Adrenal gland (tissue), 12 donors: Measurements from ENCODE around the gene SOS1. TPM values are rescaled to one million over a fixed set of nuclear protein-coding genes. Genes with fewer than 3 reads are reported as not detected.

ENCODE experiments used
- DNase-seq, 7 donors: peaks; one replicate each; pipeline ENCODE4 v3.0.0-alpha.2; 2019 to 2020
- H3K27ac ChIP-seq, 5 donors: fragments of 200-600 bp; sonication (generic) in 4 of 5; 1 replicate in 3 of 5; 2 replicates in 2 of 5; pipeline versions ENCODE4 v1.5.1 to v1.8.0; 2016 to 2020; ENCODE audit warnings: mild to moderate bottlenecking in 1 of 5
- H3K27me3 ChIP-seq: fragments of 200-600 bp; 2 replicates; pipeline ENCODE4 v1.8.0; 2021
- H3K36me3 ChIP-seq, 2 donors: fragments of 200-600 bp; replicated peaks in 1 of 2; 1 replicate in 1 of 2; 2 replicates in 1 of 2; pipeline versions ENCODE4 v1.5.1 to v1.8.0; 2018 to 2022
- H3K4me1 ChIP-seq, 2 donors: fragments of 200-600 bp; replicated peaks in 1 of 2; 1 replicate in 1 of 2; 2 replicates in 1 of 2; pipeline versions ENCODE4 v1.5.1 to v1.8.0; 2018 to 2021
- H3K4me3 ChIP-seq, 4 donors: fragments of 200-600 bp; sonication (generic) in 3 of 4; one replicate each; pipeline ENCODE4 v1.5.1; 2016 to 2018
- H3K9me3 ChIP-seq, 3 donors: fragments of 200-600 bp; sonication (generic) in 1 of 3; replicated peaks in 1 of 3; 1 replicate in 2 of 3; 2 replicates in 1 of 3; pipeline versions ENCODE4 v1.5.1 to v1.8.0; 2016 to 2021
- POLR2A ChIP-seq, 2 donors: fragments of 450-650 bp; IDR thresholded peaks; one replicate each; pipeline ENCODE4 v1.6.1; 2017; ENCODE audit warnings: antibody characterized with exemption in 2 of 2, mild to moderate bottlenecking in 2 of 2, moderate library complexity in 1 of 2
- WGBS, 4 donors: extraction: QIAGEN DNeasy Blood & Tissue Kit in 2 of 4; methylation state at CpG; one replicate each; pipeline versions ENCODE4 v1.1.5 to v1.1.7; 2013 to 2017; 5-methylcytosine and 5-hydroxymethylcytosine counted together
- intact Hi-C, 2 donors: fragments of 100-400 bp; cut with DNase I; formaldehyde crosslinking; loops; one replicate each; pipeline versions ENCODE4 v1.14.1 to v1.15.0; 2022 to 2023
- polyA plus RNA-seq, 3 donors: library from polyadenylated mRNA; stranded (reverse); fragments of 200-250 nt in 2 of 3; fragments of 350-450 nt in 1 of 3; fragmentation: Illumina TruSeq in 1 of 3; extraction: RNeasy Lipid Tissue Mini Kit (QIAGEN cat#74804) in 1 of 3; gene quantifications; one replicate each; pipeline ENCODE4 v1.2.3, GENCODE V29; 2013 to 2014
- total RNA-seq, 9 donors: library from RNA; depleted of rRNA in 4 of 9; stranded (reverse); fragments of >200 nt in 4 of 9; fragments of 120-200 nt in 1 of 9; fragmentation: NEBNext Ultra II Directional in 1 of 9; extraction: Animal tissue kit (Norgen Biotek cat#: 25700) in 1 of 9; gene quantifications; one replicate each; pipeline versions ENCODE4 v1.1.0 to v1.2.4, GENCODE V29; 2013 to 2023
- TF ChIP-seq, protein P1 (sequence below), 6 experiments: fragments of 450-650 bp in 4 of 6; fragments of 200-600 bp in 2 of 6; sonication (generic) in 1 of 6; IDR thresholded peaks; 1 replicate in 5 of 6; 2 replicates in 1 of 6; pipeline versions ENCODE4 v1.5.1 to v1.8.0; 2016 to 2021; ENCODE audit warnings: antibody characterized with exemption in 6 of 6, mild to moderate bottlenecking in 2 of 6, moderate library complexity in 1 of 6
- donor health status: healthy with polysubstance abuse.
- donor health status: Bipolar disorder and iron deficiency.
- donor health status: DM: yes; HTN: yes; CAD: no.
- donor health status: DM: no; HTN: no; CAD: no.
- donor health status: DM: no; HTN: no; CAD: no.
- donor health status: DM: yes; HTN: yes; CAD: no.

SOS1 gene
- total and polyA plus RNA-seq, 12 donors: 6.4 to 42.0 (median 26.5) TPM

DNA sequence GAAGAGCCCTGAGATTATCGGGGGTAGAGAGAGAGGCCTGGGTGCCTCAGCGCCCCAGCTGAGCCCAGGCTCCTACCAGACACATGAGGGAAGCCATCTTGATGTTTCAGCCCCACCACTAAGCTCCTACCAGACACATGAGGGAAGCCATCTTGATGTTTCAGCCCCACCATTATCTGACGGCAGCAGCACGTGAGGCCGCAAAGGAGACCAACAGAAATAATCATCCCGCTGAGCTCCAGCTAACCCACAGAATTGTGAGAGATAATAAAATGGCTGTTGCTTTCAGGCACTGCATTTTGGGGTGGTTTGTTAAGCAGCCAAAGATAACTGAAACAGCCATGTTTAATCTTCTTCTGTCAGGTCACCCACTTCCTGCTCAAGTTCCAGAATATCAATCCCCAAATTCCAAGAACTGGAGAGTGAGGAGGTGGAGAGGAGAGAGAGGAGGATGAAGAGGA lies 29.3 kb upstream of the SOS1 start:
- no peak for DNase-seq
- WGBS, 4 donors: 92 to 97% (median 94%) methylated on average over 6 of the region's 6 CpGs
- H3K27me3 ChIP-seq: no peaks in the 10 kb centered on the region
- H3K4me1 ChIP-seq: no peaks in the 10 kb centered on the region
- no peaks in the 10 kb centered on the region for H3K9me3 ChIP-seq
- no peak overlapping the region for H3K27ac ChIP-seq
- intact Hi-C loops: no loop called here
- H3K4me3 ChIP-seq: no peak overlapping the region
- no peak for TF ChIP-seq POLR2A (IDR thresholded peaks at IDR 0.05)
- TF ChIP-seq, protein P1, sequence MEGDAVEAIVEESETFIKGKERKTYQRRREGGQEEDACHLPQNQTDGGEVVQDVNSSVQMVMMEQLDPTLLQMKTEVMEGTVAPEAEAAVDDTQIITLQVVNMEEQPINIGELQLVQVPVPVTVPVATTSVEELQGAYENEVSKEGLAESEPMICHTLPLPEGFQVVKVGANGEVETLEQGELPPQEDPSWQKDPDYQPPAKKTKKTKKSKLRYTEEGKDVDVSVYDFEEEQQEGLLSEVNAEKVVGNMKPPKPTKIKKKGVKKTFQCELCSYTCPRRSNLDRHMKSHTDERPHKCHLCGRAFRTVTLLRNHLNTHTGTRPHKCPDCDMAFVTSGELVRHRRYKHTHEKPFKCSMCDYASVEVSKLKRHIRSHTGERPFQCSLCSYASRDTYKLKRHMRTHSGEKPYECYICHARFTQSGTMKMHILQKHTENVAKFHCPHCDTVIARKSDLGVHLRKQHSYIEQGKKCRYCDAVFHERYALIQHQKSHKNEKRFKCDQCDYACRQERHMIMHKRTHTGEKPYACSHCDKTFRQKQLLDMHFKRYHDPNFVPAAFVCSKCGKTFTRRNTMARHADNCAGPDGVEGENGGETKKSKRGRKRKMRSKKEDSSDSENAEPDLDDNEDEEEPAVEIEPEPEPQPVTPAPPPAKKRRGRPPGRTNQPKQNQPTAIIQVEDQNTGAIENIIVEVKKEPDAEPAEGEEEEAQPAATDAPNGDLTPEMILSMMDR (IDR thresholded peaks at IDR 0.05): no peak
- no peaks in the 10 kb centered on the region for H3K36me3 ChIP-seq

DNA sequence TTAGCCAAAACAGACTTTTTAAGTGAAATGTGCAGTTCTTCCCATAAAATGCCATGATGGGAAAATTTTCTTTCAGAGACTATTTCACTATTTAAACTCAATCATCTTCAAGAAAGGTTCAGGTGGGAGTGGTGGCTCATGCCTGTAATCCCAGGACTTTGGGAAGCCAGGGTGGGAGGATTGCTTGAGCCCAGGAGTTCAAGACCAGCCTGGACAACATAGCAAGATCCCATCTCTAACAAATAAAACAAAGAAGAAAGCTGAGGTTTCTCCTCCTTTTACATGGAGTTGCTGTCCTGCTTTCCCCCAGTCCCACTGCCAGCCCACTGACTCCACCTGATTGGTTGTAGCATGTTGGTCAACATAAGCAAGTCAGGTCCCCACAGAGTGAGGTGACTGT lies 25.8 kb upstream of the SOS1 start:
- TF ChIP-seq, protein P1 (IDR thresholded peaks at IDR 0.05): no peak
- no peak for TF ChIP-seq POLR2A (IDR thresholded peaks at IDR 0.05)
- Histone ChIP-seq H3K27me3 (no peaks in the 10 kb centered on the region), H3K4me3 (no peak overlapping the region), H3K4me1 (peaks cover 4 to 6% of the 10 kb centered on the region in 2 donors), H3K36me3 (no peaks in the 10 kb centered on the region), H3K27ac (no peak overlapping the region), H3K9me3 (no peaks in the 10 kb centered on the region)
- DNase-seq: no peak
- intact Hi-C loops: no loop called here

DNA sequence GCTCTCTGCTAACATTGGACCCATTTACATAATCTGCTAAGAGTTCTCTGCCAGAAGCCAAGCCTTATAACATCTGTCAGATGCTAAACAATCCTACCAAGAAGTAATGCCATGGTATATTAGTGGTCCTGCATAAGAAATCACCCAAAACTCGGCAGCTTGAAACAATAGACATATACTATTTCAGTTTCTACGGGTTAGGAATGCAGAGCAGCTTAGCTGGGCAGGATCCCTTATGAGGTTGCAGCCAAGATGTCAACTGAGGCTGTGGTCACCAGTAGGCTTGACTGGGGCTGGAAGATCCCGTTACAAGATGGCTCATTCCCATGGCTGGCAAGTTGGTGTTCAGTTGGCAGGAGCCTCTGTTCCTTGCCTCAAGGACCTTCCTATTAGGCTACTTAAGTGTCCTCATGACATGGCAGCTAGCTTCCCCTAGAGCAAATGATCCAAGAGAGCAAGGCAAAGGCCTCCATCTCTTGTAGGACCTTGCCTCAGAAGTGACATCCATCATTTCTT lies 25.1 kb upstream of the SOS1 start:
- H3K36me3 ChIP-seq: no peaks in the 10 kb centered on the region
- intact Hi-C loops: no loop called here
- no peak for DNase-seq
- no peaks in the 10 kb centered on the region for H3K9me3 ChIP-seq
- no peaks in the 10 kb centered on the region for H3K27me3 ChIP-seq
- peaks cover 6 to 11% of the 10 kb centered on the region in 2 donors for H3K4me1 ChIP-seq
- no peak overlapping the region for H3K4me3 ChIP-seq
- no peak overlapping the region for H3K27ac ChIP-seq
- TF ChIP-seq POLR2A (IDR thresholded peaks at IDR 0.05): no peak
- TF ChIP-seq, protein P1 (IDR thresholded peaks at IDR 0.05): no peak
- WGBS, 4 donors: 77 to 86% (median 80%) methylated on average over 3 of the region's 3 CpGs

DNA sequence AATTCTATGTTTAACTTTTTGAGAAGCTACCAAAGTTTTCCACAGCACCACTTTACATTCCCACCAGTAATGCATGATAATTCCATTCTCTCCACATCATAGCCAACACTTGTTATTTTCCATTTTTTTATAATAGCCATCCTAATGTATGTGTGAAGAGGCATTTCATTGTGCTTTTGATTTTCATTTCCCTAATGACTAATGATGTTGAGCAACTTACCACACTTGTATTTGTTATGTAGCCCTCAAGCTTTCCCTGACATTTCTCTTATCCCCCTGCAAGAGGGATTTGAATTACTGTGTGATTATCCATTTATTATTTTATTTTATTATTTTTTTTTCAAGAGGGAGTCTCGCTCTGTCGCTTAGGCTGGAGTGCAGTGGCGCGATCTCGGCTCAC lies 23.6 kb upstream of the SOS1 start:
- WGBS, 4 donors: 97 to 99% (median 98%) methylated on average over 5 of the region's 5 CpGs
- Histone ChIP-seq H3K4me1 (peaks cover 19 to 25% of the 10 kb centered on the region in 2 donors), H3K4me3 (no peak overlapping the region), H3K36me3 (no peaks in the 10 kb centered on the region), H3K27me3 (no peaks in the 10 kb centered on the region), H3K9me3 (no peaks in the 10 kb centered on the region), H3K27ac (no peak overlapping the region)
- intact Hi-C loops: no loop called here
- no peak for TF ChIP-seq POLR2A (IDR thresholded peaks at IDR 0.05)
- TF ChIP-seq, protein P1 (IDR thresholded peaks at IDR 0.05): no peak
- no peak for DNase-seq
